ENCODE data around the gene CFAP251. TPM values are rescaled to one million over a fixed set of nuclear protein-coding genes. Genes with fewer than 3 reads are reported as not detected.

Gene CFAP251
- total and polyA plus RNA-seq, 7 donors = 0.68 to 3.0 (median 1.1) TPM; not detected in 1

- WGBS, 2 donors = 77 to 81% methylated on average over 23 of the region's 23 CpGs
- intact Hi-C loops (cut with DNase I) = loop anchor here (10.0 kb wide), 1 partner anchor 196 kb away; the partner anchor contains the start of gene DIABLO
- H3K27ac ChIP-seq = no peak overlapping the region
These were observed 110.6 kb downstream of the CFAP251 start for GRCh38 chr12:122028905-122029560.

DNA sequence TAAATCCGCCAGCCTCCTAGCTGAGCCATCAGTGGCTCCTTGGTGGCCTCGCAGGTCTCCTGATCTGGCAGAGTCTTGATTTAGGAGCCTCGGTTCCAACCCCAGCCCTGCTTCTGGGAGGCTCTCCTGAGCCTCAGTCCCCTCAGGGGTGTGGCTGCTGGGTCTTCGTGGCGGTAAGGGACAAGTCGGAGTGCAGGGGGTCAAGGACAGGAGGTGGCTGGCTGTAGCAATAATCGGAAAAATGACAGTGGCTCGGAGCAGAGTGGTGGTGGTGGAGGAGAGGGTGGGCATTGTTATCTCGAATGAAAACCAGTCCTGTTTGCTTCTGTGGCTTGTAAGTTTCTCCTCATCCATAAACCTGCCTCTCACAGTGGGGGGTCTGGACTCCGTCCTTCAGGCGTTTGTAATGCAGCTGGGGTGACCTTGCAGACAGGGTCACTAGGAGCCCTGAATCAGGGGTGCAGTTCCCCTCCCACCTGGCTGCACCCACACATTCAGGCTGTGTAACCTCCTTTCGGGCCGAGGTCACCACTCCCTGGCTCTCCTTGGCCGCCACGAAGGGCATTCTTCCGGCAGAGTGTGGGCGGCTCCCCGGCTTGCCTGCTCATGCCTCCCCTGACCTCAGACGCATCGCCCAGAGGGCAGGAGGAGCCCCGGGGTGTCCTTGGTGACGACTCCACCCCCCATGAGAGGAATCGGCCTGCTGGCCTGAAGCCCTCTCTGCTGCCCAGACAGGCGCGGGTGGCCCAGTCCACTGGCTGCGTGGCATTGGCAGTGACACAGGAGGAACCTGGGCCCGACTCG lies 111.4 kb downstream of the CFAP251 start:
- Histone ChIP-seq H3K27ac (no peak overlapping the region), H3K36me3 (peaks cover 0 to under 1% (median 0%) of the 10 kb centered on the region in 4 donors), H3K9me3 (no peaks in the 10 kb centered on the region), H3K4me1 (peaks cover 0 to 5% (median 0%) of the 10 kb centered on the region in 4 donors), H3K4me3 (no peak overlapping the region), H3K27me3 (no peaks in the 10 kb centered on the region)
- intact Hi-C loops (cut with DNase I) = loop anchor here (10.0 kb wide), 2 partner anchors 155 to 195 kb away; partner anchors contain the start of genes DIABLO and LRRC43
- 85 to 86% methylated on average over 28 of the region's 28 CpGs for WGBS, 2 donors
- TF ChIP-seq POLR2A (IDR thresholded peaks at IDR 0.05) (no peak), EP300 (IDR thresholded peaks at IDR 0.05) (no peak), POLR2AphosphoS5 (IDR thresholded peaks at IDR 0.05) (no peak)
- TF ChIP-seq, protein P1, sequence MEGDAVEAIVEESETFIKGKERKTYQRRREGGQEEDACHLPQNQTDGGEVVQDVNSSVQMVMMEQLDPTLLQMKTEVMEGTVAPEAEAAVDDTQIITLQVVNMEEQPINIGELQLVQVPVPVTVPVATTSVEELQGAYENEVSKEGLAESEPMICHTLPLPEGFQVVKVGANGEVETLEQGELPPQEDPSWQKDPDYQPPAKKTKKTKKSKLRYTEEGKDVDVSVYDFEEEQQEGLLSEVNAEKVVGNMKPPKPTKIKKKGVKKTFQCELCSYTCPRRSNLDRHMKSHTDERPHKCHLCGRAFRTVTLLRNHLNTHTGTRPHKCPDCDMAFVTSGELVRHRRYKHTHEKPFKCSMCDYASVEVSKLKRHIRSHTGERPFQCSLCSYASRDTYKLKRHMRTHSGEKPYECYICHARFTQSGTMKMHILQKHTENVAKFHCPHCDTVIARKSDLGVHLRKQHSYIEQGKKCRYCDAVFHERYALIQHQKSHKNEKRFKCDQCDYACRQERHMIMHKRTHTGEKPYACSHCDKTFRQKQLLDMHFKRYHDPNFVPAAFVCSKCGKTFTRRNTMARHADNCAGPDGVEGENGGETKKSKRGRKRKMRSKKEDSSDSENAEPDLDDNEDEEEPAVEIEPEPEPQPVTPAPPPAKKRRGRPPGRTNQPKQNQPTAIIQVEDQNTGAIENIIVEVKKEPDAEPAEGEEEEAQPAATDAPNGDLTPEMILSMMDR (IDR thresholded peaks at IDR 0.05) = no peak
- DNase-seq = no peak

More at GRCh38 chr12:122028905-122029560, 110.6 kb downstream of the CFAP251 start:
- Histone ChIP-seq H3K36me3 (no peaks in the 10 kb centered on the region), H3K27me3 (no peaks in the 10 kb centered on the region), H3K4me3 (no peak overlapping the region), H3K4me1 (peaks cover 0 to 10% (median 3%) of the 10 kb centered on the region in 4 donors), H3K9me3 (no peaks in the 10 kb centered on the region)
- TF ChIP-seq EP300 (IDR thresholded peaks at IDR 0.05) = no peak
- TF ChIP-seq, protein P1 (IDR thresholded peaks at IDR 0.05) = no peak
- no peak for TF ChIP-seq POLR2A (IDR thresholded peaks at IDR 0.05)
- no peak for TF ChIP-seq POLR2AphosphoS5 (IDR thresholded peaks at IDR 0.05)
- no peak for DNase-seq

DNA sequence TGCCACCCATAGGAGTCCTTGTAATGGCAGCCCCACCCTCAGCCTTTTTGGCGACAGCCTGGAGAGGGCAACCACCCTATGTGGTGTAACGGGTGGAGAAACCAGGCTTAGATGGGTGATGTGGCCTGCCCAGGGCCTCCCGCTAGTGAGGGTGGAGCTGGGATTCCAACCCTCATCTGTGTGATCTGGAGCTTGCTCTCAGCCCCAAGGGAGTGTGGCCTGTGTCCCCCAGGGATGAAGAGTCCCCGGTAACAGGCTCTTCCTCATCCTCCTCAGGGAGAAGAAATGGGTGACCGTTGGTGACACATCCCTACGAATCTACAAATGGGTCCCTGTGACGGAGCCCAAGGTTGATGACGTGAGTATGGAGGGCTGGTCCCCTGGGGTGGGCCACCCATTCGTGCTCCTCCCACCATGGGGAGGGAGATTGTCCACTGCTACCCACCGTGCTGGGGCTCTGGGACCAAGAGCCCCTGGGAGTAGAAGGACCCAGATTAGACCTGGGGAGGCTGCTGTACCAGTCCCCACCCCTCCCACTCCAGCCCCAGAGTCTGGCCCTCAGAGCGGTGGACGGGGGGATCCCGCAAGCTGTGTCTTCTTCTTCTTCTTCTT lies 112.1 kb downstream of the CFAP251 start:
- Histone ChIP-seq H3K9me3 (no peaks in the 10 kb centered on the region), H3K27ac (no peak overlapping the region), H3K4me1 (peaks cover 0 to 5% (median 0%) of the 10 kb centered on the region in 4 donors), H3K36me3 (peaks cover 0 to 7% (median 2%) of the 10 kb centered on the region in 4 donors), H3K4me3 (no peak overlapping the region), H3K27me3 (no peaks in the 10 kb centered on the region)
- TF ChIP-seq POLR2AphosphoS5 (IDR thresholded peaks at IDR 0.05) = no peak
- no peak for TF ChIP-seq EP300 (IDR thresholded peaks at IDR 0.05)
- no peak for TF ChIP-seq POLR2A (IDR thresholded peaks at IDR 0.05)
- TF ChIP-seq, protein P1 (IDR thresholded peaks at IDR 0.05) = no peak
- WGBS, 2 donors = 89 to 91% methylated on average over 13 of the region's 13 CpGs
- intact Hi-C loops (cut with DNase I) = loop anchor here (10.0 kb wide), 1 partner anchor 154 kb away; the partner anchor contains the start of gene LRRC43
- no peak for DNase-seq

DNA sequence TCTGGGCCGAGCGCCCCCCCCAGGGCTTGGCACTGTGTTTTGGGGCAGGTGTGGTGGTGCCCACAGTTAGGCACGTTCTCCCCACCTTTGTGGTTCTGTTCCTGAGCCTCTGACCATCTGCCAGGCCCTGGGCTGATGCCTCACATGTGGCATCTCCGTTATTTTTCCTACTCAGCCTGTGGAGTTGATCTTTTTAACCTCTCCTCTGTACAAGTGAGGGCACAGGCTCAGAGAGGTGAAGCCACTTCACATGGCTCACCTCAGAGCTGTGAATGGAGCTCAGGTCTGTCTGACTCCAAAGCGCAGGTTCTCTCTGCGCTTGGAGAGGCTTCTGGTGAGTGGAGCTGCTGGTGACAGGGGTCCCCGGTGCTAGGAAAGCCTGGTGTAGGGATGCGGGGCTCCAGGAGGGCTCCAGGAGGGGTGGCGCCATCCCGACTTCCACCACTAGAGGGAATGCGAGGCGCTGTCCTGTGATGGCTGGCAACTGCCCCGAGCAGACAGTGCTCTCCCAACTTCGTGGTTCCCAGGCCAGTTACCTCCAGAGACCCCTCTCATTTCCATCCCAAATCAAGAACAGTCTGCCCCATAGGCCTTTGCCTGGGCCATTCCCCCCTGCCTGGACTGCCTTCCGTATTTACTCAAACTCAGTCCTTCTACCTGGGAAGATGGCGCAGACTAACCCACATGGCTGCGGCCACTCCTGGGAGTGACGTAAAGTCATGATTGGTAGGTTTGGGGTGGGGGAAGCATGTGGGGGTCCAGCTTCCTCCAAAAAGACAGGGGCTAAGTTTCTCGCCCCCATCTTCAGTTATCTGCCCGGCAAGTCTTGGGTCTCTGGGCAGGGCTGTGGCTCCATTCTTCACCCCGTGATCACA lies 113.2 kb downstream of the CFAP251 start:
- Histone ChIP-seq H3K27me3 (no peaks in the 10 kb centered on the region), H3K36me3 (peaks cover 0 to 18% (median 8%) of the 10 kb centered on the region in 4 donors), H3K27ac (no peak overlapping the region), H3K4me1 (peaks cover 0 to 5% (median 0%) of the 10 kb centered on the region in 4 donors), H3K9me3 (no peaks in the 10 kb centered on the region), H3K4me3 (no peak overlapping the region)
- no peak for DNase-seq
- intact Hi-C loops (cut with DNase I) = loop anchor here (10.0 kb wide), 1 partner anchor 153 kb away; the partner anchor contains the start of gene LRRC43
- WGBS, 2 donors = 56 to 74% methylated on average over 21 of the region's 21 CpGs
- TF ChIP-seq POLR2A (IDR thresholded peaks at IDR 0.05) = no peak
- TF ChIP-seq, protein P1 (IDR thresholded peaks at IDR 0.05) = peak; percentile 46 to 73 (median 68)

All from sigmoid colon (tissue), 7 donors.